ENCODE data around the gene FJX1. TPM values are rescaled to one million over a fixed set of nuclear protein-coding genes. Genes with fewer than 3 reads are reported as not detected.

The FJX1 gene
- not detected for total RNA-seq

- DNase-seq: no peak
Measured at GRCh38 chr11:35617687-35618496, at the start of gene FJX1. TSS of gene FJX1 (plus strand) at chr11:35618460. CDS start at chr11:35618637, 177 bp downstream.

GRCh38 chr11:35571696-35572095, 46.6 kb upstream of the FJX1 start:
- no peak for DNase-seq

GRCh38 chr11:35579557-35580396, 38.5 kb upstream of the FJX1 start:
- DNase-seq: no peak

GRCh38 chr11:35580397-35580781, 37.9 kb upstream of the FJX1 start:
- no peak for DNase-seq

- DNase-seq: no peak
Measured at GRCh38 chr11:35582033-35582432, 36.2 kb upstream of the FJX1 start.

GRCh38 chr11:35583126-35583525, 35.1 kb upstream of the FJX1 start:
- no peak for DNase-seq

GRCh38 chr11:35583843-35584242, 34.4 kb upstream of the FJX1 start:
- no peak for DNase-seq

- DNase-seq: no peak
Measured at GRCh38 chr11:35584321-35584720, 33.9 kb upstream of the FJX1 start.

- no peak for DNase-seq
Measured at GRCh38 chr11:35585416-35585815, 32.8 kb upstream of the FJX1 start.

GRCh38 chr11:35586222-35586621, 32.0 kb upstream of the FJX1 start:
- no peak for DNase-seq

GRCh38 chr11:35587972-35588371, 30.3 kb upstream of the FJX1 start:
- DNase-seq: no peak

- DNase-seq: no peak
Measured at GRCh38 chr11:35588627-35589026, 29.6 kb upstream of the FJX1 start.

GRCh38 chr11:35589281-35589680, 29.0 kb upstream of the FJX1 start:
- no peak for DNase-seq

- DNase-seq: no peak
Measured at GRCh38 chr11:35590412-35590811, 27.8 kb upstream of the FJX1 start.

- no peak for DNase-seq
Measured at GRCh38 chr11:35593143-35593542, 25.1 kb upstream of the FJX1 start.

- DNase-seq: no peak
Measured at GRCh38 chr11:35594680-35595079, 23.6 kb upstream of the FJX1 start.

- no peak for DNase-seq
Measured at GRCh38 chr11:35598254-35599125, 19.8 kb upstream of the FJX1 start.

GRCh38 chr11:35600331-35600838, 17.9 kb upstream of the FJX1 start:
- no peak for DNase-seq

- no peak for DNase-seq
Measured at GRCh38 chr11:35602160-35602793, 16.0 kb upstream of the FJX1 start.

- no peak for DNase-seq
Measured at GRCh38 chr11:35602979-35603378, 15.3 kb upstream of the FJX1 start.

GRCh38 chr11:35605706-35606105, 12.6 kb upstream of the FJX1 start:
- DNase-seq: no peak

- no peak for DNase-seq
Measured at GRCh38 chr11:35606206-35606605, 12.1 kb upstream of the FJX1 start.
